PFSK-1 (cell line): Measurements from ENCODE around the gene SKIL.

ENCODE experiments used
- POLR2AphosphoS5 ChIP-seq: IDR thresholded peaks from 2 replicates; pipeline ENCODE4 v1.6.1; 2012; ENCODE audit warnings: low read depth, mild to moderate bottlenecking, control low read depth, low read length, moderate library complexity
- REST ChIP-seq, 2 experiments: IDR thresholded peaks; 2 replicates each; pipeline versions ENCODE4 v1.6.1 to v1.8.0; 2011 to 2012; ENCODE audit warnings: low read depth in 2 of 2, low read length in 2 of 2, control low read depth in 1 of 2, inconsistent platforms in 1 of 2, mild to moderate bottlenecking in 1 of 2, moderate library complexity in 1 of 2; ENCODE audit not compliant: insufficient read depth in 1 of 2
- SIN3A ChIP-seq: IDR thresholded peaks from 2 replicates; pipeline ENCODE4 v1.6.1; 2012; ENCODE audit warnings: mild to moderate bottlenecking, low read length, moderate library complexity, borderline replicate concordance; ENCODE audit not compliant: insufficient read depth
- TAF1 ChIP-seq: IDR thresholded peaks from 2 replicates; pipeline ENCODE4 v1.6.1; 2012; ENCODE audit warnings: low read length, control low read depth, borderline replicate concordance; ENCODE audit not compliant: insufficient read depth

- TF ChIP-seq POLR2AphosphoS5 (no peak), TAF1 (no peak), REST (IDR thresholded peaks at IDR 0.05; ENCODE audit: insufficient read depth in 1 of 2, low read depth in 2 of 2, low read length in 2 of 2) (no peak), SIN3A (no peak)
Observed at GRCh38 chr3:170327040-170327808, 30.3 kb upstream of the SKIL start.
